Measurements from ENCODE around the gene WDR86. TPM values are rescaled to one million over a fixed set of nuclear protein-coding genes. Genes with fewer than 3 reads are reported as not detected.

WDR86 gene
- total RNA-seq, 1 donor from 2014 or later = not detected

DNA sequence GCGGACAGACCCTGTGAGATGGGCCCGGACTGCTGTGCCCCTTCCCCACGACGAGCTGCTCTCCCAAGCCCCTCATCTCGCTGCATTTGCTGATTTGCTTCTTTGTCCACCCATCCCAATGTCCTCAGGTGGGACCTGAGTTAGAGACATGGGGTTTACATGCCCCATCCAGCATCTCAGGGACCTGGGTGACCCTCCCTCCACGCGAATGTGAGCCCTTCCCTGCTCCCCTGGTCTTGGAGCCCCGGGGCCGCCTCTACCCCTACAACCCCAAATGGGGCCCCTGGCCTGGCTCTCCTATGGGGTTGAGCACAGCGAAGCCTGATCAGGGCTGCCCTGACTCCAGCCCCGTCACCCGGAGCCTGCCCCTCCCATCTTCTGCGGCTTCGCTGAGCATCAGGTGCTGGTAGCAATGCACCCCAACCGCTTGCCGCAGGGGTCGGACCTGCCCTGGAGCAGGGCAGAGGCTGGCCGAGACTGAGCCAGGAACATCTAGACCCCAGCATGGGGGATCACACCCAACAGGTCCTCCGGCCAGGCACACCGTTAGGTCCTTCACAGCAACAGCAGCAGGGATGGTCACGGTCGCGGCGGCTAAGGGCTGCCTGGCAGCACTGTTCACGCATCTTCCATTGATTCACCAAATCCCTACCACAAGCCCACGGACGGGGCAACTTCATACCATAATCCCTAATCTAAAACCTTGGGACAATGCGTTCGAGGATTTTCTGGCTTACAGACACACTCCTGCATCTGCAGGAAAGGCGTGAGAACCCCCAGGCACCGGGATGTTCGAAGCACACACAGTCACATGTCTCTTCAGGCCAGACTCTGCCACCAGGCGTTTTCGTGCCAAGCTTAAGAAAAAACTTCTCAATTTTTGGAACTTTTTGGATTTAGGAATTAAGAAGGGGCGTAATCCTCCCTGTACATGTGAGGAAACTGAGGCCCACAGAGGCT lies 15.5 kb downstream of the WDR86 start:
- Mint-ChIP-seq H3K4me3 (no peak overlapping the region), H3K36me3 (ENCODE audit: low read depth) (no peaks in the 10 kb centered on the region), H3K9me3 (no peaks in the 10 kb centered on the region), H3K27me3 (ENCODE audit: insufficient read depth) (peaks cover 4% of the 10 kb centered on the region), H3K4me1 (ENCODE audit: low read depth) (no peaks in the 10 kb centered on the region), H3K27ac (no peak overlapping the region)
- DNase-seq (ENCODE audit: low spot score) = no peak
- intact Hi-C loops (cut with micrococcal nuclease) = no loop called here

DNA sequence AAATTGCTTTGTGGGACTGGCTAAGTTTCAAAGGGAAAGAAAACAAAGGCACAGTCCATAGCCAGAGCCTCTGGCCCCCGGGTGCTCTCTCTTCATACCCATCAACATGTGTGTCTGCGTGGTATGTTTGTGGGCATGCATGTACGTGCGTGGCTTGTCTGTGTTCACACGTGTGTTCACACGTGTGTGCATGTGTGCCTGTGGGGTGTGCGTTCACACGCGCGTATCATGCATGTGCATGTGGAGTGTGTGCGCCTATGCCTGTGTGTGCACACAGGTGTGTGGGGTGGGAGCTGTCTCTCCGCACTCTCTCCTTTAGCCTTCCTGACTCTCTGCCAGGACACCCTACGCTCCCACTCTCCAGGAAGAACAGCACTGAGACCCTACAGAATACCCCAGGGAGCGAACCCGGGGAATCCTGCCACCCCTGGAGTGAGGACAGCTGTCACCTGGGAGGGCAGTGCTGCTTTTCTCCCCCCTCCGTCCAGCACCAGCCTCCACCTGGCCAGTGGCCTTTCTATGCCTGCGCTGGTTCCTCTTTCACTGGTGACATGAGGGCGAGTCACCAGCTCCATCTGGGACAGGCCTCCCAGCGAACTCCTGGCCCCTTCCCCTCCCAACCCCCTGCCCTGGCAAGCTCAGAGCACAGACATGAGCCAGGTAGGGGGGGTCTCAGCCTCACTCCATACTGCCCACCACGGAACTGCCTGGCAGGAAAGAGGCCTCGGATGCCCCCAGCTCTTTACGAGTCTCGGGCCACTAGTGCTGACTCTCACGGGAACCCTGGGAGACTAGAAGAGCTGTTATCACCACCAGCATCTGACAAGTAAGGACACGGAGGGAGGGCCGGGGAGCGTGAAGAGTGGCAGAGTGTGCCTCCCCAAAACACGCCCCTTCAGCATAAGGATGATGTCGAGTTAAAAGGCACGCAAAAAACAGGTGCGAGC lies 16.5 kb downstream of the WDR86 start:
- intact Hi-C loops (cut with micrococcal nuclease) = no loop called here
- no peak overlapping the region for H3K4me3 Mint-ChIP-seq
- H3K27ac Mint-ChIP-seq = no peak overlapping the region

DNA sequence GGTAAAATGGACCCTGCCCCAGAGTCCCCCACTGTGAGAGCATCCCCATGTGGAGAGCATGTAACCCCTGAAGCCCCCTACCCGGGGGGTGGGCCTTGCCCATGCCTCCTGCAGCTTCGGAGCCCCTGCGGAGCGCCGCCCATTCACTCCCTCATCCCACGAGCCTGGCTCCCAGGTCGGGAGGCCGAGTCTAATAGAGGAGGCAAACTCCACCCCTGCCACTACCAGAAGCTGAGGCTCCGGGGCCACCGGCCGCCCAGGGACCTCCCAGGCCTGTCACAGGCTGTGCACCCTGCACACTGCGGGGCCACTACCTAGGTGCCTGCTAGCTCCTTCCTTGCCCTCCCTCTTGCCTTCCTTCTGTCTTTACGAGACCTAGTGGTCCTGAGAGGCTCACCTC lies 17.4 kb downstream of the WDR86 start:
- no peaks in the 10 kb centered on the region for H3K36me3 Mint-ChIP-seq (ENCODE audit: low read depth)
- H3K4me3 Mint-ChIP-seq = no peak overlapping the region
- no peaks in the 10 kb centered on the region for H3K9me3 Mint-ChIP-seq
- DNase-seq (ENCODE audit: low spot score) = no peak
- no peaks in the 10 kb centered on the region for H3K4me1 Mint-ChIP-seq (ENCODE audit: low read depth)
- peaks cover 4% of the 10 kb centered on the region for H3K27me3 Mint-ChIP-seq (ENCODE audit: insufficient read depth)
- no peak overlapping the region for H3K27ac Mint-ChIP-seq
- intact Hi-C loops (cut with micrococcal nuclease) = no loop called here

More for the DNA sequence above, 16.5 kb downstream of the WDR86 start:
- no peaks in the 10 kb centered on the region for H3K9me3 Mint-ChIP-seq
- peaks cover 4% of the 10 kb centered on the region for H3K27me3 Mint-ChIP-seq (ENCODE audit: insufficient read depth)
- H3K4me1 Mint-ChIP-seq (ENCODE audit: low read depth) = no peaks in the 10 kb centered on the region
- no peaks in the 10 kb centered on the region for H3K36me3 Mint-ChIP-seq (ENCODE audit: low read depth)
- no peak for DNase-seq (ENCODE audit: low spot score)

DNA sequence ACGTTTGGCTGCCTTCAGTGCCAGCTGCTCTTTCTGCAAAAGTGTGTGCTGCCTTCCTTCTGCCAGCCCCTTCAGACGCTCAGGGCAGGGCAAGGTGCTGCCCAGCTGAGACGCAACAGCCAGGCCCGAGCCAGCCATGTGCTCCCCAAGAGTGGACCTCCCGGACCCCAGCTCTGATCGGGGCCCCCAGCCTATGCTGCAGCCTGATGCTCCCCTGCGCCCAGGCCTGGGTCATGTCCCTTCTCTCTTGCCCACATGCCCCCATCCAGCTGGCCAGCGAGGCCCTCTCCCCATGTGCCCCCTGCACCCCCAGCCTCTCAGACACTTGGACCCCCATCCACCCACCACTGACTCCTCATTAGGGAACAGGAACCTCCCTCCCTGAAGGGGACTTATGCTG lies 17.8 kb downstream of the WDR86 start:
- Mint-ChIP-seq H3K9me3 (no peaks in the 10 kb centered on the region), H3K4me1 (ENCODE audit: low read depth) (no peaks in the 10 kb centered on the region), H3K27me3 (ENCODE audit: insufficient read depth) (peaks cover 4% of the 10 kb centered on the region), H3K36me3 (ENCODE audit: low read depth) (no peaks in the 10 kb centered on the region), H3K27ac (no peak overlapping the region), H3K4me3 (no peak overlapping the region)
- DNase-seq (ENCODE audit: low spot score) = no peak
- intact Hi-C loops (cut with micrococcal nuclease) = no loop called here

DNA sequence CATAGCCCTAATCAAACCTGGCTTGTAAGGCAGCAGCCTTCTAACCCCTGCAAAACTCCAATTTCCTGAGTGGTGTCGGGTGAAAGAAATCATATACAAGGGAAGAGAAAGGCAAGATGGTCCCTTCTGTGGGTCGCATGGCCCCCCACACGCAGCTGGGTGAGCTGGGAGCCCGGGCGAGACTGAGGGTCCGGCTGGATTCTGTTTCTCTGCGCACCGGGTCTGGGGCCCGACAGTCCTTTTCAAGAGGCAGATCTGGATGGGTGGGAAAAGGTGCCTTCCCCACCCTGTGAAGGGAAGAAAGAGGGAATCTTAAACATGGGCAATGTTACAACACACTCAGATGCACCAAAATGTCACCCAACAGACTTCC lies 18.5 kb downstream of the WDR86 start:
- intact Hi-C loops (cut with micrococcal nuclease) = no loop called here
- Mint-ChIP-seq H3K4me1 (ENCODE audit: low read depth) (no peaks in the 10 kb centered on the region), H3K4me3 (no peak overlapping the region), H3K9me3 (no peaks in the 10 kb centered on the region), H3K27ac (no peak overlapping the region), H3K27me3 (ENCODE audit: insufficient read depth) (peaks cover 4% of the 10 kb centered on the region), H3K36me3 (ENCODE audit: low read depth) (no peaks in the 10 kb centered on the region)
- DNase-seq (ENCODE audit: low spot score) = no peak

DNA sequence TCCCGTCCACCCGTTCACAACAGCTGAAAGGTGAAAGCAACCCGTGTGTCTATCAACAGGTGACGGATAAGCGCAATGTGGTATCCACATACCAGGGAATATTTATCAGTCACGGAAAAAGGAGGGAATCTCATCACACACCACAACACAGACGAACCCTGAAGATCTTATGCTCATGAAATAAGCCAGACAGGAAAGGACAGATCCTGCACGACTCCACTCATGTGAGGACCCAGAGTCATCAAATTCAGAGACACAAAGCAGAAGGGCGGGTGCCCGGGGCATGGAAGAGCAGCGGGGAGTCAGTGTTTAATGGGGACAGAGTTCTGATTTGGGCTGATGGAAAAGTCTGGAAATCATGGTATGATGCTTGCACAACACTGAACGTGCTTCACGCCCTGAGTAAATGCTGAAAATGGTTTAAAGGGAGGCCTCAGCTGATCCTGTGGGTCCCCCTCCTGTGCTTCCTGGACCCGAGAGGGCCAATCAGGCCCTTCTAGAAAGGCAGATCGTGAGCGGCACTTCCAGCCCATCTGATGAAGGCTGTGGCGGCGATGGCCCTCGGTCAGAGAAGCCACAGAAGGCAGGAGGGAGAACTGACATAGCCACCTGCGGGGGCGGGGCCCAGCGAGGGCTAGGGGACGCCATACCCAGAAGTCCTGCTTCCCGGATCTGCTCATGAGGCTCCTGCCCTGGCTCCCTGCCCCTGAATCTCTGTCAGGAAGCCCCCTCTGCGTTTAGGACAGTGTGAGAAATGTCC lies 19.1 kb downstream of the WDR86 start:
- Mint-ChIP-seq H3K9me3 (no peaks in the 10 kb centered on the region), H3K4me3 (no peak overlapping the region), H3K27me3 (ENCODE audit: insufficient read depth) (peaks cover 4% of the 10 kb centered on the region), H3K36me3 (ENCODE audit: low read depth) (no peaks in the 10 kb centered on the region), H3K4me1 (ENCODE audit: low read depth) (no peaks in the 10 kb centered on the region), H3K27ac (no peak overlapping the region)
- intact Hi-C loops (cut with micrococcal nuclease) = no loop called here
- no peak for DNase-seq (ENCODE audit: low spot score)

DNA sequence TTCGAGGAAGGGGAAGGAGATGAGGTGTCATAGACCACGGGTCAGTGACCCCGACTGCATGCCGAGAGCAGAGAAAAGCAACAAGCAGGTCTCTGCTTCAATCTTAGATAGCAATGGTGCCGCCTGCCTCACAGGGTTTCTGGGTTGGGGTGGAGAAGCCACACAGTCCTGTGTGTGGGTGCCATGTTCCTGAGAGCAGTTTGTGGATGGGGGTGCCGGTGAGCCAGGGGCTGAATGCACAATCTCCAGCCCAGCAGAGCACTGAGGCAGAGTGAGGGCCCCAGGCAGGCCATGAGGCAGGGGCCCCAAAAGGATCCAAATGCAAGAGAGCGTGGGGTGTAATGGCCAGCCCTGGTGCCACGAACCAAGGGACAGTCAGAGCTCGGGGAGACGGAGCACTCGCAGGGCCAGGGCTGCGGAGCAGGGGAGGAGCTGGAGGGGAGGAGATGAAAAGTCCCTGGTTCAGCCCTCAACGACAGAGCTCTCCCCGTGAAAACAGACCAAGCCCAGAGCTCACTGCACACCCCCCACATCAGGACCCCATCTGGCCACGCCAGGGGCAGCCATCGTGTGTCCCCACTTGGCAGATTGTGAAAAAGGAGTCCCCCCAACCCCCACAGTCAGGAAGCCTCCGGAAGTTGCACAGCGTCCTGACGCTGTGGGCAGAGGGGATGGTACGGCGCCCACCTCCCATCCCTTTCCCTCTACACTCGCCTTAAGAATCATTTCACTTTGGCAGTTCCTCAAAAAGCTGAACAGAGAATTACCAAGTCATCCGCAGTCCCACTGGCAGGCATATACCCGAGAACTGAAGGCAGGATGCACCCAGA lies 19.9 kb downstream of the WDR86 start:
- intact Hi-C loops (cut with micrococcal nuclease) = no loop called here
- Mint-ChIP-seq H3K27me3 (ENCODE audit: insufficient read depth) (peaks cover 4% of the 10 kb centered on the region), H3K36me3 (ENCODE audit: low read depth) (no peaks in the 10 kb centered on the region)

DNA sequence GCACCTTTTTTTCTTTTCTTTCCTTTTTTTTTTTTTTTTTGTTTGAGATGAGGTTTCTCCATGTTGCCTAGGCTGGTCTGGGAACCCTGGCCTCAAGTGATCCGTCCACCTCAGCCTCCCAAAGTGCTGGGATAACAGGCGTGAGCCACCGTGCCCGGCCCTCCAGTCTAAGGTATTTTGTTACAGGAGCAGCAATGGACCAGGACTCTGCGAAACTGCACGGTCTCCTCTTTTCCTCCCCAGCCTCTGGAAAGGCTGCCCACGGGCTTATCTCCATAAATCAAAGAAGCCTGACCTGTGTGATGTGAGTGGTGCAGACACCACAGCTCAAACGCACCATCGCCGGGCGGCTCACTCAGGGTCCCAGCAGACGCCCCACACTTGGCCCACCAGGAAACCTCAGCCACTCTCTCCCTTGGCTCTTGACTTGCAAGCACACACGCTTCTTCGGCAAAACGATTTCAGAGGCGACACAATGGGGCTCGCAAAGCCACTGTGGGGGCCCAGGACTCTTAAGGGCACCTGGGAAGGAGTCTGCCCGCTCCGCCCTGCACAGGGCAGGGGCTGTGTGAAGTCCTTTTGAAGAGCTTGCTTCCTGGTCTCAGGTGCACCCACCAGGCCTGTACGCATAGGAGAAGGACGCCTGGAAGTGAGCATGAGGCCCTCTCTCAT lies 20.6 kb downstream of the WDR86 start:
- intact Hi-C loops (cut with micrococcal nuclease) = no loop called here
- Mint-ChIP-seq H3K4me1 (ENCODE audit: low read depth) (no peaks in the 10 kb centered on the region), H3K4me3 (no peak overlapping the region), H3K36me3 (ENCODE audit: low read depth) (no peaks in the 10 kb centered on the region), H3K27ac (no peak overlapping the region), H3K9me3 (no peaks in the 10 kb centered on the region), H3K27me3 (ENCODE audit: insufficient read depth) (peaks cover 4% of the 10 kb centered on the region)
- DNase-seq (ENCODE audit: low spot score) = no peak

More for the DNA sequence above, 19.9 kb downstream of the WDR86 start:
- no peak for DNase-seq (ENCODE audit: low spot score)
- H3K27ac Mint-ChIP-seq = no peak overlapping the region
- no peak overlapping the region for H3K4me3 Mint-ChIP-seq
- H3K9me3 Mint-ChIP-seq = no peaks in the 10 kb centered on the region
- H3K4me1 Mint-ChIP-seq (ENCODE audit: low read depth) = no peaks in the 10 kb centered on the region

DNA sequence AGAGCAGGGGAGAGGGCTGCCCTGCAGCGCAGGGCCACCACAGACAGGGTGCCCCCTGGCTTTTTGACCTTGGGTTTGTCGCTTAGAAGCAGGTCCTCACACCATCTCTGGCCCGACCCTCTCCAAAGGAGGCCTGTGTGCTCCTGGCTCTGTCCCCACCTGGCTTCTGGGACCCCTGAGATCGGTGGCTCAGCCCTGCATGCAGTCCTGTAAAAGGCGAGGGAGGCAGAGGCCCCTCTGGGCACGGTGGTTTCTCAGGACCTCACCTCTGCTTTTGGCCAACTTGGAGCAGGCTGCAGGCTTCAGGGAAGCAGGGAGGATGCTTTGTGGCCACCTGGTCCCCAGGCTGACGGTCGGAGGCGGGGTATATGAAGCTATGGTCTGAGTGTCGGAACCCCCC lies 21.4 kb downstream of the WDR86 start:
- H3K27ac Mint-ChIP-seq = no peak overlapping the region
- peaks cover 10% of the 10 kb centered on the region for H3K27me3 Mint-ChIP-seq (ENCODE audit: insufficient read depth)
- H3K9me3 Mint-ChIP-seq = no peaks in the 10 kb centered on the region
- intact Hi-C loops (cut with micrococcal nuclease) = no loop called here
- H3K4me3 Mint-ChIP-seq = no peak overlapping the region
- no peaks in the 10 kb centered on the region for H3K4me1 Mint-ChIP-seq (ENCODE audit: low read depth)
- DNase-seq (ENCODE audit: low spot score) = no peak
- no peaks in the 10 kb centered on the region for H3K36me3 Mint-ChIP-seq (ENCODE audit: low read depth)

DNA sequence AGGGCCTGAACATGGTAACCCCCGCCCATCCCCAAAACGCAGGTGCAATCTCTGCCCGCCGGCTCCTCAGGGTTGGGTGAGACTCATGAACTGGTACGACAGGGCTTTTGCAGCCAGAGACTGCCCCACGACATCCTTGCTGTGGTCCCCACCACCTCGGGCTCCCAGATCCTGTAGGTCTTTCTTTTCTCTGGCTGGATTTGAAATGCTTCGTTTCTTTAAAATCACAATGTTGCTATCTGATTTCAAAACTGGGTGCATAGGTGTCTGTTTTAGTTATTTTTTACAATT lies 21.9 kb downstream of the WDR86 start:
- intact Hi-C loops (cut with micrococcal nuclease) = no loop called here
- no peak overlapping the region for H3K4me3 Mint-ChIP-seq
- no peaks in the 10 kb centered on the region for H3K36me3 Mint-ChIP-seq (ENCODE audit: low read depth)
- DNase-seq (ENCODE audit: low spot score) = no peak
- no peaks in the 10 kb centered on the region for H3K9me3 Mint-ChIP-seq
- no peak overlapping the region for H3K27ac Mint-ChIP-seq
- H3K4me1 Mint-ChIP-seq (ENCODE audit: low read depth) = no peaks in the 10 kb centered on the region
- peaks cover 15% of the 10 kb centered on the region for H3K27me3 Mint-ChIP-seq (ENCODE audit: insufficient read depth)

DNA sequence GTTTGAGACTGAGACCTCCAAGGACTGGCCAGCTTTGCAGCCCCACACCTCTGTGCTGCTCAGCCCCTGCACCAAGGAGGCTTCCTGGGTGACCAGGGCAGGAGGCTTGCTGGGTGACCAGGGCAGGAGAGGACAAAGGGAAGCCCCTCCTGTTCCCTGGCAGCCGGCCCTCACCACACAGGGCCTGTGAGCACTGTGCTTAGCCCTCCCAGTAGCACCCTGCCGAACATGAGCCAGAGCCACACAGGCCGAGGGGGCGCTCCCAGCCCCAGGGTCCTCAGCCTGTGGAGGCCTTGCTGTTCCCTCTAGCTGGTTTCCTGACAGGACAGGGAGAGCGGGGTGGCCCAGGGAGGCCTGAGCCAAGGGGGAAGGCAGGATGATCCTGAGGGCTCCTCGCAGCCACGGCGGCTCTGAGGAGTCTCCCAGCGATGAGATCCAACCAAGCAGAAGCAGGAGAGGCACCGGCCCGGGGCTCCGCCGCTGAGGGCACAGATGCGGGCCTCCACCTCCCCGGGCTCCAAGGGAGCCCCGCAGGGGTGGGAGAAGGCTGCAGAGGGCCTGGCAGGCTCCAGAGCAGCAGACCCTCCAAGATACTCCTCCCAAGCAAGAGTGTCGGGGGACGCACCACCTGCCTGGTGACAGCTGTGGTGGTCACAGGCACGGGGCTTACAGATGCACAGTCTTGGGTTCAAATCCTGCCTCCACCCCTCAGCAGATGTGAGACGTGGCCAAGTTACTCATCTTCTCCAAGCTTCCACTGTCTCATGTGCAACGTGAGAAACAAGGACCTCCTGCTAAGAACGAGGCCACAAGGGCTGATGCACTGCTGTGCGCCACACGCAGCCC lies 22.5 kb downstream of the WDR86 start:
- peaks cover 19% of the 10 kb centered on the region for H3K27me3 Mint-ChIP-seq (ENCODE audit: insufficient read depth)
- intact Hi-C loops (cut with micrococcal nuclease) = no loop called here
- H3K4me3 Mint-ChIP-seq = no peak overlapping the region
- H3K27ac Mint-ChIP-seq = no peak overlapping the region
- no peaks in the 10 kb centered on the region for H3K9me3 Mint-ChIP-seq
- no peak for DNase-seq (ENCODE audit: low spot score)
- H3K4me1 Mint-ChIP-seq (ENCODE audit: low read depth) = no peaks in the 10 kb centered on the region
- no peaks in the 10 kb centered on the region for H3K36me3 Mint-ChIP-seq (ENCODE audit: low read depth)

All from activated T-helper 1 cell treated with anti-CD3 and anti-CD28 coated beads, Interleukin-12 subunit alpha, Interleukin-12 subunit beta, Interleukin-2, Interleukin-4 antibody, amounts not matched to agents 30 ng/mL and 10 ng/mL and 1 ng/mL, durations not matched to agents 14 hours and 24 hours and 36 hours (primary cell).